OCI-LY7 (cell line): ENCODE measurements around the gene ZNF462.

ENCODE experiments used
- EZH2phosphoT487 ChIP-seq: fragments of 200-600 bp; sonication (generic); IDR thresholded peaks from 2 replicates; pipeline ENCODE4 v1.6.1; 2018; ENCODE audit warnings: low read depth, borderline replicate concordance, mild to moderate bottlenecking, mixed run types, antibody characterized with exemption, low read length, moderate library complexity, mixed read lengths
- TF ChIP-seq, protein P1 (sequence below): fragments of 200-600 bp; sonication (generic); conservative IDR thresholded peaks from 2 replicates; pipeline ENCODE4 v1.5.1; 2014; ENCODE audit warnings: mild to moderate bottlenecking, antibody characterized with exemption, low read length, moderate library complexity, mixed read lengths

- TF ChIP-seq, protein P1, sequence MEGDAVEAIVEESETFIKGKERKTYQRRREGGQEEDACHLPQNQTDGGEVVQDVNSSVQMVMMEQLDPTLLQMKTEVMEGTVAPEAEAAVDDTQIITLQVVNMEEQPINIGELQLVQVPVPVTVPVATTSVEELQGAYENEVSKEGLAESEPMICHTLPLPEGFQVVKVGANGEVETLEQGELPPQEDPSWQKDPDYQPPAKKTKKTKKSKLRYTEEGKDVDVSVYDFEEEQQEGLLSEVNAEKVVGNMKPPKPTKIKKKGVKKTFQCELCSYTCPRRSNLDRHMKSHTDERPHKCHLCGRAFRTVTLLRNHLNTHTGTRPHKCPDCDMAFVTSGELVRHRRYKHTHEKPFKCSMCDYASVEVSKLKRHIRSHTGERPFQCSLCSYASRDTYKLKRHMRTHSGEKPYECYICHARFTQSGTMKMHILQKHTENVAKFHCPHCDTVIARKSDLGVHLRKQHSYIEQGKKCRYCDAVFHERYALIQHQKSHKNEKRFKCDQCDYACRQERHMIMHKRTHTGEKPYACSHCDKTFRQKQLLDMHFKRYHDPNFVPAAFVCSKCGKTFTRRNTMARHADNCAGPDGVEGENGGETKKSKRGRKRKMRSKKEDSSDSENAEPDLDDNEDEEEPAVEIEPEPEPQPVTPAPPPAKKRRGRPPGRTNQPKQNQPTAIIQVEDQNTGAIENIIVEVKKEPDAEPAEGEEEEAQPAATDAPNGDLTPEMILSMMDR: no peak
- no peak for TF ChIP-seq EZH2phosphoT487
These were observed 111.4 kb downstream of the ZNF462 start for GRCh38 chr9:106974341-106974740.
